ENCODE data around the gene CTSZ. TPM values are rescaled to one million over a fixed set of nuclear protein-coding genes. Genes with fewer than 3 reads are reported as not detected.
"Not testable (repeated sequence)": the region's sequence is repeated elsewhere in the genome, so short reads cannot be mapped to it uniquely, and the experiment has no call there.

CTSZ gene
- total RNA-seq, 1 donor from 2014 or later, result 131 TPM

DNA sequence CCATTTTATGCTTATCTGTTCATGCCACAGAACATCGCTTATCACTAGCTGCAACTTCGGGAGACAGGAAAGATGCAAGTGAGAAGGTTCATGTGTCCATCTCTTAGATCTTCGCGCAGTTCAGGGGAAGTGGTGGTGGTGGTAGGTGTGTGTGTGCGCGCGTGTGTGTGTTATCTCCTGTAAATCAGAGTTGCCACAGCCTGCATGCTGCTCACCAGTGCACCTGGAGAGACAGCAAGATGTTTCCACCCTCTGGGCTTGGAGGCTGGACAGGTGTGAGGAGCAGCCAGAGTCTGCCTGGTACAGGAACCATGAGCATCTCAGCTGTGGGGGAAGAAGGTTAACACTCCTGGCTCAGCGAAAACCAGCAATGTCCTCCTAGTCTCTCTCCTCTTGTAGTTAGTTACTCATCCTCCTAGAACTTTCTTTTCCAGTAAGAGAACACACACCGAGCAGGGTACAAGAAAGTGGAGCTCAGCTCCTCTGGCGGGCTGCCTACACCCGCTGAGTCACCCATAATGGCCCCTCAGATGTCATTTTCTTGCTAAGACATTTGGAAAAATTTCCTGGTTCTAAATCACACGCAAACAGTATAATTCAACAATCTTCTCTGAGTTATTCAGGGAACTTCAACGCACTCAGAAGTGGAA, 7.0 kb upstream of the CTSZ start:
- no peaks in the 10 kb centered on the region for H3K9me3 ChIP-seq (replicated peaks)
- H3K27me3 ChIP-seq (ENCODE audit: low read depth), result no peaks in the 10 kb centered on the region
- intact Hi-C loops (cut with micrococcal nuclease), result no loop called here
- H3K4me3 ChIP-seq, result no peak overlapping the region
- DNase-seq, result no peak
- peak overlapping the region; percentile 38 for H3K27ac ChIP-seq (replicated peaks)
- H3K36me3 ChIP-seq, result no peaks in the 10 kb centered on the region
- TF ChIP-seq, protein P1, sequence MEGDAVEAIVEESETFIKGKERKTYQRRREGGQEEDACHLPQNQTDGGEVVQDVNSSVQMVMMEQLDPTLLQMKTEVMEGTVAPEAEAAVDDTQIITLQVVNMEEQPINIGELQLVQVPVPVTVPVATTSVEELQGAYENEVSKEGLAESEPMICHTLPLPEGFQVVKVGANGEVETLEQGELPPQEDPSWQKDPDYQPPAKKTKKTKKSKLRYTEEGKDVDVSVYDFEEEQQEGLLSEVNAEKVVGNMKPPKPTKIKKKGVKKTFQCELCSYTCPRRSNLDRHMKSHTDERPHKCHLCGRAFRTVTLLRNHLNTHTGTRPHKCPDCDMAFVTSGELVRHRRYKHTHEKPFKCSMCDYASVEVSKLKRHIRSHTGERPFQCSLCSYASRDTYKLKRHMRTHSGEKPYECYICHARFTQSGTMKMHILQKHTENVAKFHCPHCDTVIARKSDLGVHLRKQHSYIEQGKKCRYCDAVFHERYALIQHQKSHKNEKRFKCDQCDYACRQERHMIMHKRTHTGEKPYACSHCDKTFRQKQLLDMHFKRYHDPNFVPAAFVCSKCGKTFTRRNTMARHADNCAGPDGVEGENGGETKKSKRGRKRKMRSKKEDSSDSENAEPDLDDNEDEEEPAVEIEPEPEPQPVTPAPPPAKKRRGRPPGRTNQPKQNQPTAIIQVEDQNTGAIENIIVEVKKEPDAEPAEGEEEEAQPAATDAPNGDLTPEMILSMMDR (IDR thresholded peaks at IDR 0.05; ENCODE audit: borderline replicate concordance), result no peak
- H3K4me1 ChIP-seq, result peaks cover 57% of the 10 kb centered on the region

DNA sequence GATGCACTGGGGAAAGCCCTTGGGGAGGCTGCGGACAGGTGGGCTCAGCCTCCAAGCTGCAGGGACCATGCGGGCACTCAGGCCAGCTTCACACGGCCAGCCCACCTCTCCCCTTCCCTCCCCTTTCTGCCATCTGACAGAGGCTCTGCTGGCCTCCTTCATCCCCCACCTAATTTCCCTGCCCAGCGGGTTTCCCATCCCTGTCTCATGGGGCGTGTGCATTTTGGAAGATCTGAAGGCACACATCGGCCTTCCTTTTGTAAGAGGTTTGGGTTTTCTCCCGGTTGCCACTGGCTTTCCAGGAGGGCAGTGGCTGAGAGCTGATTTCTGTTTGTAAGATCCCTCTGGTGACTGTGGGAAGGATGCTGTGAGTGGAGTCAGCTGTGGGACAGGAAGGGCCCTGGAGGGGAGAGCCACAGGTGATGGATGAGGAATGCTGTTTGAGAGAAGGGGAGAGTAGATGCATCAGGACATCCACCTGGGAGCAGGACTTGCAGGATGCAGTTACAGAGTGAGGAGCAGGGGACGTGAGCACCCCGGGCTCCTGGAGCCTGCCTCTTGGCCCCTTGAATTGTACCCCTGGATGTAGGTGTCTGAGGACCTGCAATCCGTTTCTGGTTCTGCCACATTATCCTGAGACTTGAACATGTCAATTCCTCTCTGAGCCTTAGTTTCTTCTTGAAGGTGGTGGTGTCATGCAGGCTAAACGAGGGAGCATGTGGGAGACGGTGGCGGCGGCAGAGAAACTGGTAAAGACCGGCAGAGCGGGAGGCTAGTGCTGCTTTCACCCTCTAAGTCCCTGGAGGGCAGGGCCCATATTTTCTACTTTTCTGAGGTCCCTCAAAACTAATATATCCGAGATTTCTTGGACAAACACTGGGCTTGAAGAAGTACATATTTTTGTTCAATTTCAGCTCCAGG, 6.2 kb upstream of the CTSZ start:
- no peak overlapping the region for H3K27ac ChIP-seq (replicated peaks)
- TF ChIP-seq, protein P1 (IDR thresholded peaks at IDR 0.05; ENCODE audit: borderline replicate concordance), result no peak
- peaks cover 57% of the 10 kb centered on the region for H3K4me1 ChIP-seq
- H3K9me3 ChIP-seq (replicated peaks), result no peaks in the 10 kb centered on the region
- H3K36me3 ChIP-seq, result no peaks in the 10 kb centered on the region
- H3K4me3 ChIP-seq, result no peak overlapping the region
- no peak for DNase-seq
- intact Hi-C loops (cut with micrococcal nuclease), result no loop called here
- H3K27me3 ChIP-seq (ENCODE audit: low read depth), result no peaks in the 10 kb centered on the region

DNA sequence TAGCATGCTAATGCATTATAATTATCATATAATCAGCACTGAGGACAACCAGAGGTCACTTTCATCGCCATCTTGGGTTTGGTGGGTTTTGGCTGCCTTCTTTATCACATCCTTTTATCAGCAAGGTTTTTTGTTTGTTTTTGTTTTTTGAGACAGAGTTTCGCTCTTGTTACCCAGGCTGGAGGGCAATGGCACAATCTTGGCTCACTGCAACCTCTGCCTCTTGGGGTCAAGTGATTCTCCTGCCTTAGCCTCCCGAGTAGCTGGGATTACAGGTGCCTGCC, 4.8 kb upstream of the CTSZ start:
- DNase-seq; H3K9me3 ChIP-seq (replicated peaks); intact Hi-C loops (cut with micrococcal nuclease); H3K36me3 ChIP-seq; H3K27me3 ChIP-seq (ENCODE audit: low read depth): not testable (repeated sequence)
- peak overlapping the region; percentile 32 for H3K4me3 ChIP-seq
- H3K4me1 ChIP-seq, result peaks cover 57% of the 10 kb centered on the region
- peak overlapping the region; percentile 59 for H3K27ac ChIP-seq (replicated peaks)

DNA sequence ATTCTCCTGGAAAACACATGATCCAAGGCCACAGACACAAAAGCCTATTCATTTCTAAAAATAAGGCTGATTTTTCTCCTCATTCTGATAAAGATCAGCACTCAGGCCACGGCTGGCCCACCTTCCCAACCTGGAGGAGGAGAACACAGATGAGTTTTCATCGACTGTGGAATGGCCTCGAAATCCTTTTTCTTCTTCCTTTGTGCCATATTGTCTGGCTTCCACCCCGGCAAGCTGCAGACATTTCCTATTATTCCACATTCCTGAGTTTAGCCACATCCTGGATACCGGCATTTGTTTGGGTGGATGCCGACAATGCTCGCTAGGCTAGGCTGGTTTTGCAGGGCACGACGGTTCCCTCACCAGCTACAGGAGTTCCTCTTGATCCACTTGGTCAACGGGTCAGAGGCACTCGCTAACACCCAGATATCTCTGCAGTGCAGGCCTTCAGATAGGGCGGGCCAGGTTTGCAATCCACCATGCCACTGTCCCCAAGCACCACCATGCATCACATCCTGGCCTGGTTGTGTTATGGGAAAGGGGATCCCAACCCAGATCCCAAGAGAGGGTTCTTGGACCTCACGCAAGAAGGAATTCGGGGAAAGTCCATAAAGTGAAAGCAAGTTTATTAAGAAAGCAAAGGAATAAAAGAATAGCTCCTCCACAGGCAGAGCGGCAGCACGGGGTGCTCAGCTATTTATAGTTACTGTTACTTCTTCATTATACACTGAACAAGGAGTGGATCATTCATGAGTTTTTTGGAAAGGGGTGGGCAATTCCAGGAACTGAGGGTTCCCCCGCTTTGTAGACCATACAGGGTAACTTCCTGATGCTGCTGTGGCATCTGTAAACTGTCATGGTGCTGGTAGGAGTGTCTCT, 4.2 kb upstream of the CTSZ start:
- intact Hi-C loops (cut with micrococcal nuclease), result no loop called here
- H3K4me1 ChIP-seq, result peaks cover 57% of the 10 kb centered on the region
- peak overlapping the region; percentile 32 for H3K4me3 ChIP-seq
- TF ChIP-seq, protein P1 (IDR thresholded peaks at IDR 0.05; ENCODE audit: borderline replicate concordance), result no peak
- no peaks in the 10 kb centered on the region for H3K9me3 ChIP-seq (replicated peaks)
- no peaks in the 10 kb centered on the region for H3K27me3 ChIP-seq (ENCODE audit: low read depth)
- peak overlapping the region; percentile 59 for H3K27ac ChIP-seq (replicated peaks)
- H3K36me3 ChIP-seq, result no peaks in the 10 kb centered on the region
- DNase-seq, result no peak

DNA sequence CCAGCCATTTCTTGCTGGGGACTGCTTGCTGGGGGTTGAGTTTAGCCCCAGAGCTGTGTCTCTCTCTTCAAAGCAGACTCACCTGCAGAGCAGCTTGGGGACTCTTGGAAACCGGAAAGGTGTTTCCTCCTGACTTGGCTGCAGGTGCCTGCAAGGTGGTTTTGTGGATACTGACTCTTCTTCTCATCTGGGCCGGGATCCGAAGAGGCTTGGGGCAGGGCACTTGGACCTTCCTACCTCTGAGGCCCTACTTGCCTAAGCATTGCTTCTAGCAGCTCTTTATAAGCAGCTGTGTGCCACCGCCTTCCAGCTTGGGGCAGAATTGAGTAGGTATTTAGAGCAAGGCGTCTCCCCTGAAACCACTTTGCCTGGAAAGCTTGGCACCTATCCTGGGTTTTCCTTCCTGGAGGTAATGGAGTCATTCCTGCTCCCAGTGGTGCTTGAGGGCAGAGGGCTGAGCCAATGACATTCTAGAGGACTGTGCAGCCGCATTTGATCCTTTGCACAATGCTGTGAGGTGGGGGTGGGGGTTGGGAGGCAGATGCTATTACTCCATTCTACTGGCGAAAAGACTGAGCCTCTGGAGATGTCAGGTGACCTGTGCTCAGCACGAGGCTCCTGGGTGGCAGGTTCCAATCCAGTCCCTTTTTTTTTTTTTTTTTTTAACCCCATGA, 3.4 kb upstream of the CTSZ start:
- TF ChIP-seq, protein P1 (IDR thresholded peaks at IDR 0.05; ENCODE audit: borderline replicate concordance), result no peak
- intact Hi-C loops (cut with micrococcal nuclease), result no loop called here
- Histone ChIP-seq H3K27me3 (ENCODE audit: low read depth) (no peaks in the 10 kb centered on the region), H3K27ac (replicated peaks) (peak overlapping the region; percentile 59), H3K36me3 (no peaks in the 10 kb centered on the region), H3K4me3 (no peak overlapping the region), H3K4me1 (peaks cover 62% of the 10 kb centered on the region), H3K9me3 (replicated peaks) (no peaks in the 10 kb centered on the region)
- DNase-seq, result no peak

Data from left ventricle myocardium inferior (tissue), 1 donor.